HG02840 (cell line): ENCODE measurements around the gene PCNX4.
A peak's percentile ranks its signal among the peaks of the same experiment; 100 is the strongest.

Source experiments
- ATAC-seq: cut with Tn5 transposase; IDR thresholded peaks from one replicate; pipeline ENCODE4 v1.9.1; 2021; ENCODE audit warnings: mild to moderate bottlenecking, moderate library complexity, moderate number of reproducible peaks; ENCODE audit not compliant: unreplicated experiment, low FRiP score

The PCNX4 gene

DNA sequence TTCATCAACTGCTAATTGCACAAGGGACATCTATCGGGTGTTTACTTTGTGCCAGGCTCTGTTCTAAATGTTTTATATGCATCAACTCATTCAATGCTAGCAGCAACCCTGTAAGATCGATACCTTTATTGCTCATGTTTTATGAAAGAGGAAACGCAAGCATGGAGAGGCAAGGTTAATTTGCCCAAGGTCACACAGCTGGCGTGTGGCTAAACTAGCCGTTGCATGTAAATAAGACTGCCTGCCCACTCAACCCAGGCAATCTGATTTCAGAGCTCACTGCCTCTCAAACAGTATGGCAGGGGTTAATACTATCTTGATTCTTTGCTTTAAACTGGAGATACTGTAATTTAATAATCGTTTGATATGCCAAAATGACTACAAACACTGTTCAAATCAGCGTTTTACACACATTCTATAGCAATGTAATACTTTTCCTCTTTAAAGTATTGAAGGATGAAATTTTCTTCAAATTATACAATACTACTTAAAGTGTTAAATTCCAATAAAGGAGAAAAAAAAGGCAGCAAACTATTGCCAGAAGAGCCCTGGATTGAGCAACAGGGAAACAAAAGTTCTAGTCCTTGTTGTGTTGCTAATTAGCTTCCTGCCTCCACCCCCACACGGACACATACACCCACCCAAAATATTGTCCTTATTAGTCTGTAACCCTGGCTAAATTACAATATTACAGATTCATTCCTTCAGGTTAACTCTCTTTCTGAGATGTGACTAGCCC, 112.5 kb downstream of the PCNX4 start:
- peak; percentile 75 for ATAC-seq

DNA sequence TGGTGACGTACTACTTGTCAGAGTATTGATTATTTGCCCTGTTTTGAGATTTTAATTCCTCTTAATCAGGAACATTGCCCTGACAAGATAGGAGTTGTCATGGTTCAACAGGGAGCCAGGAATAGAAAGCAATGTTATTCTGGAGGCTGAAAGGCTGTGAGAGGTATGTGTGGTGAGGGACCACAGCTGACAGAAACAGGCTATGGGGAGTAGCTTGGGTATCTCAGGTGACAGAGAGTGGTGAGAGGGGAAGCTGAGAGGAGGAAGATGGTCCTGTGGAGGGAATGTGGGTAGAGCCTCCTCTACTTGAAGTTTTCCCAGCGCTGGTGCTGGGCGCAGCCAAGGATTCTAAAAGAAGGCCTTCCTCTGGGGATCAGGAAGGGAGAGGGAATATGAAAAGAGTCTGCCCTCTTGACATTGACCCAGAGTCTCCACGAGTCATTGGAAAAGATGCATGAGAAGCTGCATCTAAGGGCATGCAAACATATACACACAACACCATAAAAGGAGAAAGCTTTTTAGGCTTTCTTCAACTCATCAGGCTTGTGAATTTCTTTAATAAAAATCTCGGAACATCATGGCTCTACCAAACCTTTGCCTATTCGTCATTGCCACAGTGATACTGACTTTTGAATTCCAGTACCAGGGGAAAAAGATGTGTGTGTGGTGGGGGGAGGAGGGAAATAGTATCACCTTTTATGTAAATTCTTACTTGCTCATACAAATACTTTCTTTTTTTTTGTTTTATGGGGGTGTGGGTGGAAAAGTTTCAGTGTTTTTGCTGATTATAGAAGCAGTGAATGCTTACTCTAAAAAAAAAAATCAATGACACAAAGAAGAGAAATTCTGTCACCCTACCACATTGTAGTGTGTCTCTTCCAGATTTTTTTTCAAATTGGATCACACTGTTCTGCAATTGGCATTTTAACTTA, 113.4 kb downstream of the PCNX4 start:
- ATAC-seq = peak; percentile 42

DNA sequence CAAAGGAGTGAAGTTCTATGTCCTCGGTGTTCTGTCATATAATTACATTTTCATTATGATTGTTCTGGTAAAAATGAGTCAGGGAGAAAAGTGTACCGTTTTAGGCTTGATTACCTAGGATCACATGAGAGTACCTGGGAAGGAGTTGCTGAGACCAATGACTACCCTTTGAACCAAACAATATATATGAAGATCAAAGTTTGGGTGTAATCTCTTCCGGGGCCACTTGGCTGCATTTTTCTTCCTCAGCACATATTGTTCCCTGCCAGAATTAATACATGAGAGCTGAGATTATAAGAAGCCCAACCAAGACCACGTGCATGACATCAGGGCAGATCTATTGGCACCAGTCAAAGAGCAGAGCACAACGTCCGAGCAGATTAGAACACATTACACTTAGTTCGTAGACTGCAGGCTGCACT, 114.5 kb downstream of the PCNX4 start:
- ATAC-seq = no peak

DNA sequence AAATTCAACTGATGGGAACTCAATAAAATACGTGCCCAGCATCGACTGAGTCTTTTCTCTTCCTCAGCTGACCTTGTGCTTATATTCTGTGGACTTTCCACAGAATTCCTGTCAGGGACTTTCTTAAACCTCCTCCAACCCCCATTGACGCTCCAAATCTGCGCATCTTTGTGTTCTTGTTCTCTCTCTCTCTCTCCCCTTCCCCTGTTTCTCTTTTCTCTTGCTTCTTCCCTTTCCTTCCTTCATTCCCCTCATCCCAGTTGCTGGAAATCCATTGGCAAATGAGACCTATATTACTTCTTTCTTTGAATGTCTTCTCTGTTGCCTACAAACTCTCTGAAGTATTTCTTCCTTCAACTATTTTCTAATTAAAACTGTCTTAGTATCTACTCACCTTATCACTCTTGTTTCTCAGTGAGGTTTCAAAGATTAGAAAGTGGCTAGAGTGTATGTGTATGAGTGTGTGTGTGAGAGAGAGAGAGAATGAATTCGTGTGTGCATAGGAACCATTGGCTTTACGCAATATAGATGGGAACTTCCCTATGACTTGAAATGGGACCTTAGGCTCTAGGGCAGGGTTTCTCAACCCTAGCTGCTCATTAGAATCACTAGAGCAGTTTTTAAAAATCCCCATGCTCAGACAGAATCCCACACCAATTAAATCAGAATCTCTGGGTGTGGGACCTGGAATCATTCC, 115.3 kb downstream of the PCNX4 start:
- peak; percentile 35 for ATAC-seq

DNA sequence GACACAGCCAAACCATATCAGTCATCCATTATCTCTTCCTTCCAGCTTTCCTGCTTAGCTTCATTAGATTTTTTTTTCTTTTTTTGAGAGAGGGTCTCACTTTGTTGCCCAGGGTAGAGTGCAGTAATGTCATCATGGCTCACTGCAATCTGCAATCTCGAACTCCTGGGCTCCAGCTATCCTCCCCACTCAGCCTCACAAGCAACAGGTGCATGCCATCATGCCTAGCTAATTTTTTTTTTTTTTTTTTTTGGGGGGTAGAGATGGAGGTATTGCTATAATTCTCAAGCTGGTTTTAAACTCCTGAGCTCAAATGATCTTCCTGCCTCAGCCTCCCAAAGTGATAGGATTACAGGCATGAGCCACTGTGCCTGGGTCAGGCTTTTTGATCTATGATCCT, 119.0 kb downstream of the PCNX4 start:
- no peak for ATAC-seq

DNA sequence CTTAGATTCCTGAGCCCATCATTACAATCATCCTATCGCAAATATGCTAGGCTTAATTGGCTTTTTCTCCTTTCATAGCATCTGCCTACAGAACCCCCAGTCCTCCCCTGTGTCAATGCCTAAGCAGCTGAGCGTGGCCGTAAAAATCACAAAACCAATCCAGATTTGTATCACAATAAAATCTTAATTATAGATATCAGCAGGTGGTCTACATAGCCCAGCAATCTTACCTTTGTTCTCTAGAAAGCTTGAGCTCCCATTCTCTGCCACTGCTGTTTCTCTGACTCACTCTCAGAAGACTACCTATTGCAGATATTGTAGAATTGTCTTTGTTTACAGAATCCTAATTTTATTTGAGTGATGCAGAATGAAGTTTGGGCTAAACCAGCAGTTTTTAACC, 119.4 kb downstream of the PCNX4 start:
- ATAC-seq = no peak

DNA sequence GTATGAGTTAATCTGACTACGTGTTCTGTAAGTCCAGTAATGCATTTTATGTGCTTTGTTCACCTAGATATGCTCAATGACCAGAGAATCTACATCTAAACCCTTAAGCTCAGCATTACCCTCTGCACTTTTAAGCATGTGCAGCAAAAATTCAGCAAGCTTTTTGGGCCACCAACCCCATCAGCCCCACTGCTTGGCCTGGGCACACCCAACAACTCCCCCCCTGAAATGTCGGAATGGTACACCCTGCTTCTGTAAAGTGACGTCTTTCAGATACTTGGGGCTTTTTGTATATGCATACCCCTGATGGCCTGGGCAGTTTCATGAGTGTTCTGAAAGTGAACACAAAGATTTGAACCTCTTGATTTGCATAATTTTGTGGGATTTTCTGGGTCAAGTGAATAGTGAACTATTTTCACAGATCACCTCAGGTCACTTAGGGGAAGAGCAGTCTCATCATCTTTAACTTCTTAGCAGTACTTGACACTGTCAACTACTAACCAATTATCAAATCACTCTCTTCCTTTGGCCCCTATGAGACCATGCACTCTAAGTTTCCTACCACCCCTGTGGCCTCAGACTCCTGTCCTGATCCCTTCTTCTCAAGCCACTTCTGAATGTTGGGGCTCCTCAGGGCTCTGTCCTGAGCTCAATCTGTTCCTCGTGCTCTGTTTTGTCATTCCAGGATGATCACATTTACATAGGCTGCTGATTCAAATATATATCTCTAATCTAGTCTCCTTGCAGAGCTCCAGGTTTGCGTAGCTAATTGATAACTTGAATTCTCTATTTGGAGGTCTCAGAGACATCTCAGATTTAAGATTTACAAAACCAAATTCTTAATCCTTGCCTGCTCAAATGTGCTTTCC, 121.0 kb downstream of the PCNX4 start:
- ATAC-seq = peak; percentile 92

DNA sequence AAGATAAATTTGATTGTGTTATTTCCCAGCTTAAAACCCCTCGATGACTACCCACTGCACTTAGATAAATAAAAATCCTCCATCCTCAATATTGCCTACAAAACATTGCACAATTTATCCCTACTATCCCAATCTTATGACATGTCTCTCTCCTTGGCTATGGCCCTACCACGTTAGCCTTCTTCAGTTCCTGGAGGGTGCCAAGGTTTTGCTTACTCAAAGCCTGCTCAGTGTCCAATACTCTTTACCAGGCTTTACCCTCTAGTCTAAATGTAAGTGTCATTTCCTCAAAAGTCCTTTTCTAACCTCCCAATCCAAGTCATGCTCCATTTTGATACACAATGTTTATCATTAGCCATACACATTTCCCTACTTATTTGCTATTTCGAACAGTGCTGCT, 122.3 kb downstream of the PCNX4 start:
- ATAC-seq = no peak

DNA sequence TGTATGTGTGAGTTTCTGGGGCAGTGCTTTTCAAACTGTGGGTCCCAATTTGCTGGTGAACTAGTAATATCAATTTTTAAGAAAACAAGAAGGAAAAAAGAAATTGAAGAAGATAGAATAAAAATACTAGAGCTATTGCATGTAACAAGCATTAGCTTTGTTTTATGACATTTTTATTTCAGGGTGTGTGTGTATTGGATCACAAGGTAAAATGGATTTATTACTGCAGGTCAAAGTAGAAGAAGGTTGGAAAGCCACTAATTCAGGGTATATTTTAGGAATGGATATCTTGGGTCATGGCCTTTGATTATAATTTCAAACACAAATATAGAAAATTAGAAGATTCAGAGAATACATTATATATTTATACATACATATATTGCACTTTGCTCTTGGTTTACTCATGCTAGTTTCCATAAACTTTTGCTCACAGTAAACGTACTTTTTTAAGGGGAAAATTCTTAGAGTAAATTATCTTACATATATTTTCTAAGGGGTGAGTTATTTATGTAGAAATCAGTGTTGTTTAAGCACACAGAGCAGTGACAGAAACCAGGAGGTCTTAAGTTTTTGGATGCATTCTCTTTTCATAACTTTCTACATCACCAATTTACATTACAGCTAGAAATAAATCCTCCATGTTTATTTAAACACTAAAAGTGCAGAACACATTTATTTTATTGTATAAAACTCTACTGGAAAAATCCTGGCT, 122.8 kb downstream of the PCNX4 start:
- no peak for ATAC-seq

DNA sequence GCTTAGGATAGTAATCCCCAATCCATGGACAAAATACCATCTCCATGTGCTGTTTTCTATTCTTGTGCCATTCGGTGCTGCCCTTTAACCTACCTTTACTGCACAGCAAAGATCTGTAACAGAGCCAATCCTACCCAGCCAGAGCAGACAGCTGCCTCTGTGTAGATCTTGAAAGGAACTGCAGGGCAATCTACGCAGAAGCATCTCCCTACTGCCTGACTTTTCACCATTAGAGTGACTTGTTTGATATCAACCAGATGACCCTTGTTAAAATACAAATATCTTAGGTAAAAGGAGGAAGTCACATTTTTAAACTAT, 123.4 kb downstream of the PCNX4 start:
- ATAC-seq = no peak

DNA sequence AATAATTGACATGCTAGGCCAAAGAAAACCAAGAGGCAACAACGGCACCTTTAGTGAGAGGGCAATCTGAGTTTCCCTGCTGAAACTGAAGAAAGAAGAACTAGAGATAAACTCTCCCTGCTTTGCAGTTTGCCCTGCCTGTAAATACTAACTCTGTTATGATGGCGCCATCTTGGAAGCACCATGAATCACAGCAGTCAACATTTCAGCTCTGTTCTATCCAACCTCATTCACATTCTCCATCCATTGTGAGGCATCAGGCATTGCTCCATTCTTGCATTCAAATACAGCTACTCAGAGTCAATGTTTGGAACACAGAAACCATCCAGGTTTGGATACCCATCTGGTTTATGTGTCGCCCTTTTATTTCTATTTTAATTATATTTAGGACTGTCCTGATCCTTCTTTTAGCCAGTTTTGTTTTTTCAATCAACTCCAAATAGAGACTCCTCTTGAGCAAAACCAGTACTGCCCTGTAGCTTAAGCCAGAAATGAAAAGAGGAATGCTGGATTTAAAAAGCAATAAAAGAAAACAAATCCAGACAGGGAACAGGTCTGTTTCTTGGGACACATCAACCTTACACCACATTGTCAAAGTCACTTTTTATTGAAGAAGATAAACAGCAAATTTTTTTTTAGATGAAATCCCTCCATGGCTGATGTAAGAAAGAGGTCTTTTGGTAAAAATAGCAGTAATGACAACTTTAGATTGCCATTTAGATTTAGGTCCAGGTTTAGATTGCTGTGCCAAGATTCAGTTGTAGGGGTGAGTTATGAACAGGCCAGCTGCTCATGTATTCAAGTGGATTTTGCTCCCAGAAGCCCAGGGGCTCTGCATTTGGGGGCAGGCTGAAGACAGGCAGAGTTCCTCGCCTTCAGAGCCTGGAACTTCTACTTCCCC, 124.0 kb downstream of the PCNX4 start:
- ATAC-seq = no peak

DNA sequence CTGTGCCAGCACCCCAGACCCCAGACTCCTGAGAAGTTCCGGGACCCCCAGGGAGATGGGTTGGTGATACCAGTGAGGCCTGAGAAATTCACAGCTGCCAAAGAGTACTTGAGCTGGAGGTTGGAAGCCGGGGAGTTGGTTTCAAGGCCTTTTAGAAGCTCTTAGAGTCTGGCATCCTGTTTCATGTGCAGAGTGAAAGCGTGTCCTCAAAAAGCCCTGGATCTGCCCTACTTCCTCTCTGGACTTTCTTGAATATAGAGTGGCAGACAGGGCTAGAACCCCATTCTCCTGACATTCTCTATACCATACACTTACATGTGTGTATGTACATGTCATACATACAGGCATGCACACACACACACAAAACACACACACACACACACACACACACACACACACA, 126.0 kb downstream of the PCNX4 start:
- no peak for ATAC-seq
